LNCAP (cell line): ENCODE measurements around the gene PIP4K2C.

Experiments used
- CTCF ChIP-seq: fragments of 450-650 bp; IDR thresholded peaks from 2 replicates; pipeline ENCODE4 v1.5.1; 2017; ENCODE audit warnings: mild to moderate bottlenecking

PIP4K2C gene

GRCh38 chr12:57568838-57569237, 22.2 kb upstream of the PIP4K2C start:
- no peak for TF ChIP-seq CTCF

DNA sequence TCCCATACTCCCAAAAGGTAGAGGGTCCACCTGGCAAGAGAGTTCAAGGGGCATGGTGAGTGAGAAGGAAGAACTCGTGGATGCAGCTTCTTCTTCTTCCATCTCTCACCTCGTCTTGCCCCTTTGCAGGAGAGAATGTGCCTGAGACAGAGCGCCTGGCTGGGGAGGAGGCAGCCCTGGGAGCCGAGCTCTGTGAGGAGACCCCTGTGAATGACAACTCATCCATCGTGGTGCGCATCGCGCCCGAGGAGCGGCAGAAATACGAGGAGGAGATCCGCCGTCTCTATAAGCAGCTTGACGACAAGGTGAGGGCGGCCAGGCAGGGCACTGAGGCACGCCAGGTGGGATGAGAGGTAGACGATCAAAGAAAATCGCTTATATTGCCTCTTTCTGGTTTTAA, 21.1 kb upstream of the PIP4K2C start:
- TF ChIP-seq CTCF, result no peak

- TF ChIP-seq CTCF, result no peak
Measured at GRCh38 chr12:57571926-57572762, 18.8 kb upstream of the PIP4K2C start.

DNA sequence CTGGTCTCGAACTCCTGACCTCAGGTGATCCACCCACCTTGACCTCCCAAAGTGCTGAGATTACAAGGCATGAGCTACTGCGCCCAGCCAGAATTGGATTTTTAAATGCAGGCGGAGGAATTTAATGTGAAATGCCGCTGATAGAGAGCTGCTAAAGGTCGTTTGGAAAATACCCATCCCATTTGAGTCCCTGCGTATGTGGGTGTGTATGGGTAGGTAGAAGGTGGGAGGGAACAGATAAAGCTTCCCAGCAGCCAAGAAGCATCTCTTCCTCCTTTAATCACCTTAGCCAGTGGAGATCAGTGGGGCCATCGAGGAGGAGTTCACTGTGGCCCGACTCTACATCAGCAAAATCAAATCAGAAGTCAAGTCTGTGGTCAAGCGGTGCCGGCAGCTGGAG, 16.2 kb upstream of the PIP4K2C start:
- TF ChIP-seq CTCF, result no peak

GRCh38 chr12:57575771-57576612, 15.0 kb upstream of the PIP4K2C start:
- no peak for TF ChIP-seq CTCF

DNA sequence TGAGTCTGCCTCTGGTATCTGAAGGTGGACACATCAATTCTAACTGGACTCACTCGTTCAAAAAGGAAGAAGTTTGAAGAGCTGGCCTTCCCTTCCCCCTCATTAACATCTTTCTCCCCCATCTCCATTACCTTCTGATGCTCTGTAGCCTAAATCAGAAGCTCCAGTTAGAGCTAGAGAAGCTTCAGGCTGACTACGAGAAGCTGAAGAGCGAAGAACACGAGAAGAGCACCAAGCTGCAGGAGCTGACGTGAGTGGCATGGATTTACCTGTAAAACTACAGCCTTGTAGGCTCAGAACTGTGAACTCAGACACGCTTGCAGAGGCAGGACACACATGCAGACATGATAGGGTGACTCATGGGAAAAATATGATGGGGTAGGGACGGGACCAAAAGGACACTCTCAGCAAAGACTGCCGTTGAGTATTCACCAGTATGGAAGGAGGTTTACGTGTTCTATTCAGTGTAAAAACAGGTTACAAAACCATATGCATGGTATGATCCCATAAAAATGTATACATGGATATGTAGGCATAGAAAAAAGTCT, 14.3 kb upstream of the PIP4K2C start:
- no peak for TF ChIP-seq CTCF

GRCh38 chr12:57577981-57578758, 12.8 kb upstream of the PIP4K2C start:
- no peak for TF ChIP-seq CTCF
